Common myeloid progenitor, CD34-positive (primary cell): ENCODE results near the gene MOSPD2.
A peak's percentile ranks its signal among the peaks of the same experiment; 100 is the strongest.

ENCODE experiments used
- CTCF ChIA-PET: fragments of 350-600 bp; sonication (Branson Sonifier 250); formaldehyde crosslinking; loops from one replicate; lab custom pipeline; 2021; ENCODE audit warnings: antibody characterized with exemption; lab: Charles Lee
- POLR2A ChIA-PET: fragments of 350-600 bp; sonication (Branson Sonifier 250); formaldehyde crosslinking; loops from one replicate; lab custom pipeline; 2021; ENCODE audit warnings: antibody characterized with exemption; lab: Charles Lee
- DNase-seq, 3 donors: peaks; one replicate each; pipeline versions ENCODE4 v3.0.0 to v3.0.0-alpha.2; 2013
- H3K27ac ChIP-seq, 2 experiments: 1 replicate in 1 of 2; 2 replicates in 1 of 2; pipeline ENCODE4 v1.7.0; 2013; ENCODE audit warnings: inconsistent platforms in 2 of 2, low read length in 2 of 2, mild to moderate bottlenecking in 2 of 2, low read depth in 1 of 2, moderate library complexity in 1 of 2; ENCODE audit not compliant: severe bottlenecking in 2 of 2, insufficient read depth in 1 of 2, poor library complexity in 1 of 2
- H3K27me3 ChIP-seq, 5 experiments: replicated peaks in 2 of 5; 1 replicate in 3 of 5; 2 replicates in 2 of 5; pipeline versions ENCODE4 v1.6.1 to v1.7.0; 2013; ENCODE audit warnings: low read length in 4 of 5, mild to moderate bottlenecking in 2 of 5, moderate library complexity in 2 of 5, inconsistent platforms in 1 of 5; ENCODE audit not compliant: insufficient read depth in 5 of 5, control insufficient read depth in 4 of 5
- H3K36me3 ChIP-seq, 4 experiments: 1 replicate in 2 of 4; 2 replicates in 2 of 4; pipeline versions ENCODE4 v1.6.1 to v1.7.0; 2013; ENCODE audit warnings: low read length in 3 of 4, control low read depth in 1 of 4, mild to moderate bottlenecking in 1 of 4; ENCODE audit not compliant: control insufficient read depth in 4 of 4, insufficient read depth in 4 of 4
- H3K4me1 ChIP-seq, 4 experiments: 1 replicate in 3 of 4; 2 replicates in 1 of 4; pipeline versions ENCODE4 v1.6.1 to v1.7.1; 2013; ENCODE audit warnings: low read length in 3 of 4, mild to moderate bottlenecking in 3 of 4, control low read depth in 1 of 4, inconsistent platforms in 1 of 4, moderate library complexity in 1 of 4; ENCODE audit not compliant: control insufficient read depth in 4 of 4, insufficient read depth in 4 of 4; ENCODE audit errors: control extremely low read depth in 1 of 4
- H3K4me3 ChIP-seq, 7 experiments: 1 replicate in 4 of 7; 2 replicates in 3 of 7; pipeline versions ENCODE4 v1.5.1 to v1.7.0; 2013; ENCODE audit warnings: mild to moderate bottlenecking in 7 of 7, low read length in 6 of 7, moderate library complexity in 6 of 7, inconsistent platforms in 2 of 7, low read depth in 2 of 7, control low read depth in 1 of 7; ENCODE audit not compliant: insufficient read depth in 4 of 7, control insufficient read depth in 1 of 7; ENCODE audit errors: extremely low read depth in 1 of 7
- H3K9me3 ChIP-seq, 5 experiments: 1 replicate in 4 of 5; 2 replicates in 1 of 5; pipeline versions ENCODE4 v1.6.1 to v1.7.1; 2013; ENCODE audit warnings: low read length in 4 of 5, mild to moderate bottlenecking in 2 of 5, inconsistent platforms in 1 of 5, low read depth in 1 of 5, moderate library complexity in 1 of 5; ENCODE audit not compliant: control insufficient read depth in 4 of 5, insufficient read depth in 2 of 5; ENCODE audit errors: control extremely low read depth in 1 of 5
- WGBS: methylation state at CpG from one replicate; pipeline ENCODE4 v1.1.5; 2013; ENCODE audit not compliant: insufficient coverage; 5-methylcytosine and 5-hydroxymethylcytosine counted together

MOSPD2 gene

GRCh38 chrX:14875624-14876023 is 2.4 kb downstream of the MOSPD2 start:
- CTCF ChIA-PET = no interaction called here
- Histone ChIP-seq H3K27me3 (no peaks in the 10 kb centered on the region), H3K9me3 (peaks cover 0 to 3% (median 0%) of the 10 kb centered on the region in 5 experiments), H3K27ac (no peak overlapping the region), H3K4me1 (peaks cover 3 to 13% (median 8%) of the 10 kb centered on the region in 4 experiments), H3K4me3 (no peak overlapping the region), H3K36me3 (peaks cover 0 to 2% (median 0%) of the 10 kb centered on the region in 4 experiments)
- DNase-seq = no peak
- POLR2A ChIA-PET = no interaction called here
- WGBS = 60% methylated on average over 3 of the region's 7 CpGs

DNA sequence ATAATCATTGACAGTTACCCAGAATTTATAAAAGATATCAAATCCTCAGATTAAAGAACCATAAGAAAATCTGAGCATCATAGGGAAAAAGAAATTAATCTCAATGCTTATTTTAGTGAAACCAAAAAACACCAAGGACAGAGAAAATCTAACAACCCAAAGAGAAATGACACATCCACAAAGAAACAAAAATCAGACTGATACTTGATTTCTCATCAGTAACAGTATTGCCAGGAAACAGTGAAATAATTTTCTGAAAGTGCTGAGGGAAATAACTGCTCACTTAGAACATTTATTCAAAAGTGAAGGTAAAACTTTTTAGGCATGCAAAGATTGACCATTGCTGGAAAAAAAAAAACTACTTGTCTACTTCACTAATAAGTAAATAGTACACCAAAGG is 10.6 kb downstream of the MOSPD2 start:
- Histone ChIP-seq H3K4me1 (no peaks in the 10 kb centered on the region), H3K36me3 (no peaks in the 10 kb centered on the region), H3K4me3 (no peak overlapping the region), H3K9me3 (no peaks in the 10 kb centered on the region), H3K27ac (no peak overlapping the region), H3K27me3 (no peaks in the 10 kb centered on the region)
- POLR2A ChIA-PET = no interaction called here
- CTCF ChIA-PET = no interaction called here
- DNase-seq = no peak

- POLR2A ChIA-PET = no interaction called here
Measured at GRCh38 chrX:14884714-14885113, 11.5 kb downstream of the MOSPD2 start.

DNA sequence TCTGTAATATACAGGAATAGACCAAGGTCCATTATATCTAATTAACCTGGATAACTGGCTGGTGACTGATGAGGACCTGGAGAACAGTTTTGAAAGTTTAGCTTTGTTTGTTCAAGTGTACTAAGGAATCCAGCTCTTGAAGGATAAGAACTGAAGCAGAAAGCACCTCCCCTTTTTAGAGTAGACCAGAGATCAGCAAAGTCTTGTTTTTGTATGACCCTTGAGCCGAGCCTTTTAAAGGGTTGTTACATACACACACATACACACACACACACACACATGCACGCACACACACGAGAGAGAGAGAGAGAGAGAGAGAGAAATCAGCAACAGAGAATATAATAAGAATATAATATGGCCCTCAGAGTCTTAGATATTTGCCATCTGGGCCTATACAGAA is 13.0 kb downstream of the MOSPD2 start:
- CTCF ChIA-PET = no interaction called here

More at GRCh38 chrX:14884714-14885113, 11.5 kb downstream of the MOSPD2 start:
- WGBS = no CpG with 5 or more reads among the region's 1 CpG
- Histone ChIP-seq H3K27ac (no peak overlapping the region), H3K4me1 (no peaks in the 10 kb centered on the region), H3K36me3 (no peaks in the 10 kb centered on the region), H3K4me3 (no peak overlapping the region), H3K9me3 (no peaks in the 10 kb centered on the region), H3K27me3 (no peaks in the 10 kb centered on the region)
- CTCF ChIA-PET = no interaction called here
- no peak for DNase-seq

DNA sequence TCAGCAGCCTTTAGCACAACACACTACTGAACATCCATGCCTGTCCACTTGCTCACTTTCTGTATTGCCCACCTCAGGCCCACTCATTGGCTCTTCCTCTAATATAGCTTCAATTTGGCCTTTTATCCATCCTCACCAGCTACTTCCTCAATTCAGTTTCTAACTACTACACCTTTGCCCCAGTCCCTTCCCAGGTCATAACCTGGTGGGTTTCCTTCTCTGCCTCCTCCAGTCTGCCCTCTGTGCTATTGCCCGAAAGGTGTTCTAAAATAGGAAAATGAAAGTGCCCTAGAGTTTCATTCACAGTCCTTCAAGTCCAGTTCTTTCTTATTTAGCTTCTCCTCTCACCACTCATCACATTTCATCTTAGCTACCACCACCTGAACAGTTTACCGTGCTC is 23.1 kb downstream of the MOSPD2 start:
- peaks cover 0 to 4% (median 0%) of the 10 kb centered on the region in 5 experiments for H3K27me3 ChIP-seq
- CTCF ChIA-PET = no interaction called here
- H3K4me1 ChIP-seq = no peaks in the 10 kb centered on the region
- 89% methylated on average over 1 of the region's 2 CpGs for WGBS
- DNase-seq = no peak
- H3K36me3 ChIP-seq = peaks cover 0 to 7% (median 4%) of the 10 kb centered on the region in 4 experiments
- POLR2A ChIA-PET = interaction anchor here (0.6 kb wide), 1 partner anchor 9 kb away, joined by 3 read pairs; no protein-coding TSS in a partner anchor
- no peak overlapping the region for H3K4me3 ChIP-seq
- H3K9me3 ChIP-seq = no peaks in the 10 kb centered on the region
- H3K27ac ChIP-seq = no peak overlapping the region

More for the DNA sequence above, 13.0 kb downstream of the MOSPD2 start:
- Histone ChIP-seq H3K9me3 (no peaks in the 10 kb centered on the region), H3K4me3 (no peak overlapping the region), H3K27ac (no peak overlapping the region), H3K27me3 (no peaks in the 10 kb centered on the region), H3K4me1 (no peaks in the 10 kb centered on the region), H3K36me3 (no peaks in the 10 kb centered on the region)
- no CpG with 5 or more reads among the region's 3 CpGs for WGBS
- POLR2A ChIA-PET = interaction anchor here (0.5 kb wide), 1 partner anchor 1021 kb away, joined by 5 read pairs; no protein-coding TSS in a partner anchor
- no peak for DNase-seq

DNA sequence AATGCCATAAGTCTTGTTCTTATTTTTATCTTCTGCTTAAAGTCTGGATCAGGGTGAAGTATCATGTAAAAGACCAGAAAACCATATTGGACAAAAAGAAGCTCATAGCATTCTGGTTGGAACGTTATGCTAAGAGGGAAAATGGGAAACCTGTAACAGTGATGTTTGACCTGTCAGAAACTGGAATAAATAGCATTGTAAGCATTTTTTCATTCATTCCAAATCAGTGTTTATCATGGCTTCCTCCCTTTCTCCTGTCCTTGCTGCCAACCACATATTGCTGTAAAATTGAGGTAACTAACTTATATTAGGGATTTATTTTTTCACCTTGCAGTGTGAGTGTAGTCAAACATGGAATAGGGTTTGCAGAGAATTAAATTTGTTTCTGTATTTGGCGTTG is 23.8 kb downstream of the MOSPD2 start:
- no peak overlapping the region for H3K4me3 ChIP-seq
- no peaks in the 10 kb centered on the region for H3K9me3 ChIP-seq
- peaks cover 0 to 4% (median 0%) of the 10 kb centered on the region in 5 experiments for H3K27me3 ChIP-seq
- H3K36me3 ChIP-seq = peaks cover 0 to 7% (median 4%) of the 10 kb centered on the region in 4 experiments
- DNase-seq = no peak
- no peaks in the 10 kb centered on the region for H3K4me1 ChIP-seq
- no CpG with 5 or more reads among the region's 2 CpGs for WGBS
- POLR2A ChIA-PET = no interaction called here
- CTCF ChIA-PET = no interaction called here
- no peak overlapping the region for H3K27ac ChIP-seq

DNA sequence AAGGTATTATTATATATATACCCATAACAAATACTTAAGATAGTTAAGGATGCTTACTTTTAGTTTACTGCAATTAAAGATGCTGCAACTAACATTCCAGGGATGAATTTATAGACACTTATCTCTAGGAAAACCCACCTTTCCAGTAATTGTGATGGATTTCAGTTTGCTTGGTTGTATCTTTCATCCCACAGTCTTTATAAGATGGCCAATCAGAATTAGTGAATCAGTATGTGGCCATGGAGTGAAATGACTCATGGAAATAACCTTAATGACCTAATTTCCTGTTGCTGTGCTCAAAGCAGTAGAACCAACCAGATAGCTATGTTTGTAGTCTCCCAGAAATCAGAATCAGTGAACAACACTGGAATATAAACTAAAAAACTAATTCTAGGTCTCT is 26.4 kb downstream of the MOSPD2 start:
- Histone ChIP-seq H3K9me3 (peaks cover 1 to 5% (median 3%) of the 10 kb centered on the region in 5 experiments), H3K36me3 (peaks cover 3 to 14% (median 6%) of the 10 kb centered on the region in 4 experiments), H3K27ac (no peak overlapping the region), H3K4me1 (no peaks in the 10 kb centered on the region), H3K27me3 (peaks cover 0 to 4% (median 0%) of the 10 kb centered on the region in 5 experiments), H3K4me3 (no peak overlapping the region)
- peak in 2 of 3 donors; percentile 27 to 48 for DNase-seq
- CTCF ChIA-PET = no interaction called here
- POLR2A ChIA-PET = no interaction called here
